NCI-H187 treated with DMSO at 0.1 percent for 48 hours (cell line): Measurements from ENCODE around the gene IFNA8.
"Not testable (repeated sequence)": the region's sequence is repeated elsewhere in the genome, so short reads cannot be mapped to it uniquely, and the experiment has no call there.

Experiments used
- DNase-seq: peaks from one replicate; lab custom pipeline; 2025; lab: John Stamatoyannopoulos, UW

Gene IFNA8

GRCh38 chr9:21428235-21428634 is 19.3 kb downstream of the IFNA8 start:
- DNase-seq = no peak

GRCh38 chr9:21429191-21429590 is 20.3 kb downstream of the IFNA8 start:
- DNase-seq = no peak

GRCh38 chr9:21432672-21433425 is 23.9 kb downstream of the IFNA8 start:
- no peak for DNase-seq

GRCh38 chr9:21434202-21435014 is 25.5 kb downstream of the IFNA8 start:
- DNase-seq = no peak

- not testable (repeated sequence) for DNase-seq
Observed at GRCh38 chr9:21435015-21435383, 26.1 kb downstream of the IFNA8 start.

- no peak for DNase-seq
Observed at GRCh38 chr9:21440139-21440538, 31.2 kb downstream of the IFNA8 start, which contains the start of gene IFNA1. Gene IFNA1 (plus strand): TSS chr9:21440439. CDS start chr9:21440508, 69 bp downstream.

- DNase-seq = no peak
Observed at GRCh38 chr9:21443849-21444625, 35.1 kb downstream of the IFNA8 start.

GRCh38 chr9:21449312-21449711 is 40.4 kb downstream of the IFNA8 start:
- not testable (repeated sequence) for DNase-seq

GRCh38 chr9:21450733-21451394 is 41.9 kb downstream of the IFNA8 start:
- DNase-seq = no peak

GRCh38 chr9:21452681-21453080 is 43.8 kb downstream of the IFNA8 start:
- no peak for DNase-seq

GRCh38 chr9:21454149-21454548 is 45.2 kb downstream of the IFNA8 start:
- no peak for DNase-seq

GRCh38 chr9:21455320-21455719 is 46.4 kb downstream of the IFNA8 start:
- no peak for DNase-seq
